ENCODE data around the gene METAP2. TPM values are rescaled to one million over a fixed set of nuclear protein-coding genes. Genes with fewer than 3 reads are reported as not detected.

Gene METAP2
- total and polyA plus RNA-seq, 3 experiments from 2014 or later: 36.1 to 129 (median 109) TPM

GRCh38 chr12:95515197-95515596, 41.2 kb downstream of the METAP2 start:
- DNase-seq: no peak
- POLR2A ChIA-PET: no interaction called here
- H3K36me3 ChIP-seq (ENCODE audit: insufficient read depth, low read length): peaks cover 38% of the 10 kb centered on the region
- no peaks in the 10 kb centered on the region for H3K27me3 ChIP-seq (ENCODE audit: insufficient read depth, low read length, poor library complexity, severe bottlenecking)
- Mint-ChIP-seq H3K36me3 (peaks cover 0 to 65% (median 20%) of the 10 kb centered on the region in 3 donors), H3K4me1 (peaks cover 0 to 2% (median 0%) of the 10 kb centered on the region in 3 donors), H3K9me3 (no peaks in the 10 kb centered on the region), H3K27me3 (no peaks in the 10 kb centered on the region), H3K4me3 (no peak overlapping the region), H3K27ac (peak overlapping the region in 2 of 8 donors; percentile 2 to 66)
- no peak overlapping the region for H3K27ac ChIP-seq (ENCODE audit: low read depth, low read length)
- no peak overlapping the region for H3K4me3 ChIP-seq (ENCODE audit: low read length)
- no peaks in the 10 kb centered on the region for H3K9me3 ChIP-seq (ENCODE audit: low read length)
- H3K4me1 ChIP-seq (ENCODE audit: insufficient read depth, low read length): no peaks in the 10 kb centered on the region
- CTCF ChIA-PET: interaction anchor here (1.8 kb wide), 1 partner anchor 19 kb away, joined by 7 read pairs; no protein-coding TSS in a partner anchor

GRCh38 chr12:95516757-95517156, 42.8 kb downstream of the METAP2 start:
- CTCF ChIA-PET: no interaction called here
- DNase-seq: no peak
- Histone ChIP-seq H3K9me3 (ENCODE audit: low read length) (no peaks in the 10 kb centered on the region), H3K4me1 (ENCODE audit: insufficient read depth, low read length) (no peaks in the 10 kb centered on the region), H3K27ac (ENCODE audit: low read depth, low read length) (no peak overlapping the region), H3K4me3 (ENCODE audit: low read length) (no peak overlapping the region), H3K36me3 (ENCODE audit: insufficient read depth, low read length) (peaks cover 29% of the 10 kb centered on the region), H3K27me3 (ENCODE audit: insufficient read depth, low read length, poor library complexity, severe bottlenecking) (no peaks in the 10 kb centered on the region)
- no peaks in the 10 kb centered on the region for H3K9me3 Mint-ChIP-seq
- peak overlapping the region in 3 of 8 donors; percentile 9 to 80 (median 50) for H3K27ac Mint-ChIP-seq
- H3K27me3 Mint-ChIP-seq: no peaks in the 10 kb centered on the region
- H3K4me1 Mint-ChIP-seq: no peaks in the 10 kb centered on the region
- H3K36me3 Mint-ChIP-seq: peaks cover 0 to 60% (median 18%) of the 10 kb centered on the region in 3 donors
- no peak overlapping the region for H3K4me3 Mint-ChIP-seq
- POLR2A ChIA-PET: no interaction called here

GRCh38 chr12:95517246-95517645, 43.3 kb downstream of the METAP2 start:
- peaks cover 0 to 60% (median 14%) of the 10 kb centered on the region in 3 donors for H3K36me3 Mint-ChIP-seq
- H3K27me3 Mint-ChIP-seq: no peaks in the 10 kb centered on the region
- peak overlapping the region in 4 of 8 donors; percentile 12 to 80 (median 34) for H3K27ac Mint-ChIP-seq
- no peaks in the 10 kb centered on the region for H3K9me3 ChIP-seq (ENCODE audit: low read length)
- CTCF ChIA-PET: interaction anchor here (1.2 kb wide), 1 partner anchor 17 kb away, joined by 4 read pairs; no protein-coding TSS in a partner anchor
- no peak for DNase-seq
- POLR2A ChIA-PET: no interaction called here
- H3K27me3 ChIP-seq (ENCODE audit: insufficient read depth, low read length, poor library complexity, severe bottlenecking): no peaks in the 10 kb centered on the region
- H3K4me3 Mint-ChIP-seq: no peak overlapping the region
- no peak overlapping the region for H3K4me3 ChIP-seq (ENCODE audit: low read length)
- no peaks in the 10 kb centered on the region for H3K9me3 Mint-ChIP-seq
- H3K27ac ChIP-seq (ENCODE audit: low read depth, low read length): no peak overlapping the region
- H3K4me1 Mint-ChIP-seq: no peaks in the 10 kb centered on the region
- peaks cover 24% of the 10 kb centered on the region for H3K36me3 ChIP-seq (ENCODE audit: insufficient read depth, low read length)
- no peaks in the 10 kb centered on the region for H3K4me1 ChIP-seq (ENCODE audit: insufficient read depth, low read length)

- H3K36me3 ChIP-seq (ENCODE audit: insufficient read depth, low read length): peaks cover 7% of the 10 kb centered on the region
- Mint-ChIP-seq H3K36me3 (peaks cover 0 to 48% (median 3%) of the 10 kb centered on the region in 3 donors), H3K27me3 (peaks cover 0 to 1% of the 10 kb centered on the region in 2 donors), H3K9me3 (no peaks in the 10 kb centered on the region), H3K27ac (peak overlapping the region in 1 of 8 donors; percentile 22), H3K4me1 (no peaks in the 10 kb centered on the region), H3K4me3 (no peak overlapping the region)
- no peak overlapping the region for H3K27ac ChIP-seq (ENCODE audit: low read depth, low read length)
- no peak overlapping the region for H3K4me3 ChIP-seq (ENCODE audit: low read length)
- H3K4me1 ChIP-seq (ENCODE audit: insufficient read depth, low read length): no peaks in the 10 kb centered on the region
- CTCF ChIA-PET: no interaction called here
- no peak for DNase-seq
- H3K9me3 ChIP-seq (ENCODE audit: low read length): no peaks in the 10 kb centered on the region
- no peaks in the 10 kb centered on the region for H3K27me3 ChIP-seq (ENCODE audit: insufficient read depth, low read length, poor library complexity, severe bottlenecking)
- POLR2A ChIA-PET: no interaction called here
Observed at GRCh38 chr12:95518944-95519343, 45.0 kb downstream of the METAP2 start.

- peaks cover 0 to 35% (median 0%) of the 10 kb centered on the region in 3 donors for H3K36me3 Mint-ChIP-seq
- peaks cover 0 to 1% of the 10 kb centered on the region in 2 donors for H3K27me3 Mint-ChIP-seq
- DNase-seq: no peak
- no peak overlapping the region for H3K4me3 Mint-ChIP-seq
- Histone ChIP-seq H3K9me3 (ENCODE audit: low read length) (no peaks in the 10 kb centered on the region), H3K4me3 (ENCODE audit: low read length) (no peak overlapping the region), H3K27ac (ENCODE audit: low read depth, low read length) (no peak overlapping the region), H3K36me3 (ENCODE audit: insufficient read depth, low read length) (no peaks in the 10 kb centered on the region), H3K4me1 (ENCODE audit: insufficient read depth, low read length) (no peaks in the 10 kb centered on the region), H3K27me3 (ENCODE audit: insufficient read depth, low read length, poor library complexity, severe bottlenecking) (no peaks in the 10 kb centered on the region)
- H3K4me1 Mint-ChIP-seq: no peaks in the 10 kb centered on the region
- no peaks in the 10 kb centered on the region for H3K9me3 Mint-ChIP-seq
- H3K27ac Mint-ChIP-seq: peak overlapping the region in 1 of 8 donors; percentile 2
- CTCF ChIA-PET: no interaction called here
- POLR2A ChIA-PET: no interaction called here
Observed at GRCh38 chr12:95520816-95521215, 46.9 kb downstream of the METAP2 start.

GRCh38 chr12:95522692-95523091, 48.7 kb downstream of the METAP2 start:
- ChIA-PET CTCF (interaction anchor here (2.7 kb wide), 1 partner anchor 12 kb away, joined by 9 read pairs; no protein-coding TSS in a partner anchor), POLR2A (no interaction called here)
- H3K4me3 ChIP-seq (ENCODE audit: low read length): no peak overlapping the region
- H3K4me3 Mint-ChIP-seq: no peak overlapping the region
- H3K27ac ChIP-seq (ENCODE audit: low read depth, low read length): no peak overlapping the region
- H3K27ac Mint-ChIP-seq: no peak overlapping the region
- no peaks in the 10 kb centered on the region for H3K9me3 Mint-ChIP-seq
- no peak for DNase-seq
- peaks cover 0 to 26% (median 0%) of the 10 kb centered on the region in 3 donors for H3K36me3 Mint-ChIP-seq
- H3K9me3 ChIP-seq (ENCODE audit: low read length): no peaks in the 10 kb centered on the region
- no peaks in the 10 kb centered on the region for H3K27me3 ChIP-seq (ENCODE audit: insufficient read depth, low read length, poor library complexity, severe bottlenecking)
- H3K4me1 Mint-ChIP-seq: no peaks in the 10 kb centered on the region
- H3K4me1 ChIP-seq (ENCODE audit: insufficient read depth, low read length): no peaks in the 10 kb centered on the region
- peaks cover 0 to 1% of the 10 kb centered on the region in 2 donors for H3K27me3 Mint-ChIP-seq
- no peaks in the 10 kb centered on the region for H3K36me3 ChIP-seq (ENCODE audit: insufficient read depth, low read length)

GRCh38 chr12:95528431-95528830, 54.5 kb downstream of the METAP2 start:
- H3K27me3 ChIP-seq (ENCODE audit: insufficient read depth, low read length, poor library complexity, severe bottlenecking): no peaks in the 10 kb centered on the region
- H3K27ac Mint-ChIP-seq: peak overlapping the region in 1 of 8 donors; percentile 12
- no peak overlapping the region for H3K4me3 ChIP-seq (ENCODE audit: low read length)
- peaks cover 0 to 3% (median 0%) of the 10 kb centered on the region in 3 donors for H3K4me1 Mint-ChIP-seq
- H3K36me3 Mint-ChIP-seq: peaks cover 0 to 15% (median 0%) of the 10 kb centered on the region in 3 donors
- no peaks in the 10 kb centered on the region for H3K9me3 Mint-ChIP-seq
- peaks cover 3 to 4% of the 10 kb centered on the region in 2 donors for H3K27me3 Mint-ChIP-seq
- no peak overlapping the region for H3K4me3 Mint-ChIP-seq
- POLR2A ChIA-PET: no interaction called here
- DNase-seq: no peak
- no peaks in the 10 kb centered on the region for H3K36me3 ChIP-seq (ENCODE audit: insufficient read depth, low read length)
- no peaks in the 10 kb centered on the region for H3K9me3 ChIP-seq (ENCODE audit: low read length)
- H3K27ac ChIP-seq (ENCODE audit: low read depth, low read length): no peak overlapping the region
- no peaks in the 10 kb centered on the region for H3K4me1 ChIP-seq (ENCODE audit: insufficient read depth, low read length)
- CTCF ChIA-PET: no interaction called here

- Mint-ChIP-seq H3K4me1 (peaks cover 0 to 7% (median 0%) of the 10 kb centered on the region in 3 donors), H3K27me3 (peaks cover 3% of the 10 kb centered on the region in 2 donors), H3K4me3 (no peak overlapping the region), H3K27ac (no peak overlapping the region), H3K9me3 (no peaks in the 10 kb centered on the region), H3K36me3 (peaks cover 0 to 15% (median 0%) of the 10 kb centered on the region in 3 donors)
- Histone ChIP-seq H3K27ac (ENCODE audit: low read depth, low read length) (no peak overlapping the region), H3K9me3 (ENCODE audit: low read length) (no peaks in the 10 kb centered on the region), H3K36me3 (ENCODE audit: insufficient read depth, low read length) (no peaks in the 10 kb centered on the region), H3K4me3 (ENCODE audit: low read length) (no peak overlapping the region), H3K4me1 (ENCODE audit: insufficient read depth, low read length) (no peaks in the 10 kb centered on the region), H3K27me3 (ENCODE audit: insufficient read depth, low read length, poor library complexity, severe bottlenecking) (no peaks in the 10 kb centered on the region)
- POLR2A ChIA-PET: no interaction called here
- CTCF ChIA-PET: no interaction called here
- no peak for DNase-seq
Observed at GRCh38 chr12:95529693-95530225, 55.8 kb downstream of the METAP2 start.
